Naive B cell (primary cell): Measurements from ENCODE around the gene RB1. TPM values are rescaled to one million over a fixed set of nuclear protein-coding genes. Genes with fewer than 3 reads are reported as not detected.

Experiments
- ATAC-seq, 2 donors: fragments of 150-1000 bp; cut with Tn5 transposase; 2 replicates each; pipeline ENCODE4 v1.10.0; 2021; ENCODE audit warnings: low read depth in 2 of 2, mild to moderate bottlenecking in 2 of 2, moderate library complexity in 2 of 2
- DNase-seq: peaks from one replicate; pipeline ENCODE4 v3.0.0; 2022
- H3K27ac Mint-ChIP-seq, 6 donors: one replicate each; pipeline ENCODE4 v1.8.0; 2020 to 2022; ENCODE audit warnings: mild to moderate bottlenecking in 6 of 6, mixed read lengths in 6 of 6, moderate library complexity in 5 of 6, inconsistent platforms in 2 of 6
- H3K27me3 Mint-ChIP-seq, 3 donors: one replicate each; pipeline ENCODE4 v1.8.0; 2021 to 2022; ENCODE audit warnings: mixed read lengths in 3 of 3, mild to moderate bottlenecking in 1 of 3
- H3K36me3 Mint-ChIP-seq, 2 donors: one replicate each; pipeline ENCODE4 v1.8.0; 2020 to 2022; ENCODE audit warnings: mixed read lengths in 2 of 2, inconsistent platforms in 1 of 2, mild to moderate bottlenecking in 1 of 2
- H3K4me1 Mint-ChIP-seq, 3 donors: one replicate each; pipeline ENCODE4 v1.8.0; 2020 to 2022; ENCODE audit warnings: mixed read lengths in 3 of 3, inconsistent platforms in 1 of 3, mild to moderate bottlenecking in 1 of 3, moderate library complexity in 1 of 3
- H3K4me3 Mint-ChIP-seq, 8 donors: one replicate each; pipeline ENCODE4 v1.8.0; 2020 to 2022; ENCODE audit warnings: mild to moderate bottlenecking in 8 of 8, mixed read lengths in 8 of 8, moderate library complexity in 8 of 8, inconsistent platforms in 2 of 8
- H3K9me3 Mint-ChIP-seq, 7 donors: one replicate each; pipeline ENCODE4 v1.8.0; 2020 to 2022; ENCODE audit warnings: mixed read lengths in 7 of 7, mild to moderate bottlenecking in 5 of 7, inconsistent platforms in 2 of 7, moderate library complexity in 1 of 7
- polyA plus RNA-seq, 6 donors: library from polyadenylated mRNA; unstranded; fragments of 300-500 nt; fragmentation: Illumina TruSeq; gene quantifications; one replicate each; pipeline ENCODE4 v1.2.3, GENCODE V29; 2021; ENCODE audit warnings: low read depth in 6 of 6

The RB1 gene
- polyA plus RNA-seq, 6 donors from 2014 or later, result 68.0 to 99.7 (median 80.5) TPM

- no peak overlapping the region for H3K4me3 Mint-ChIP-seq
- H3K27me3 Mint-ChIP-seq, result no peaks in the 10 kb centered on the region
- DNase-seq (no peak), ATAC-seq (no peak)
- peaks cover 0 to 5% (median 0%) of the 10 kb centered on the region in 7 donors for H3K9me3 Mint-ChIP-seq
- peaks cover 39 to 49% (median 48%) of the 10 kb centered on the region in 3 donors for H3K4me1 Mint-ChIP-seq
- peaks cover 9 to 13% of the 10 kb centered on the region in 2 donors for H3K36me3 Mint-ChIP-seq
- H3K27ac Mint-ChIP-seq, result peak overlapping the region in 1 of 6 donors; percentile 9
Measured at GRCh38 chr13:48268019-48268418, 35.5 kb upstream of the RB1 start.

DNA sequence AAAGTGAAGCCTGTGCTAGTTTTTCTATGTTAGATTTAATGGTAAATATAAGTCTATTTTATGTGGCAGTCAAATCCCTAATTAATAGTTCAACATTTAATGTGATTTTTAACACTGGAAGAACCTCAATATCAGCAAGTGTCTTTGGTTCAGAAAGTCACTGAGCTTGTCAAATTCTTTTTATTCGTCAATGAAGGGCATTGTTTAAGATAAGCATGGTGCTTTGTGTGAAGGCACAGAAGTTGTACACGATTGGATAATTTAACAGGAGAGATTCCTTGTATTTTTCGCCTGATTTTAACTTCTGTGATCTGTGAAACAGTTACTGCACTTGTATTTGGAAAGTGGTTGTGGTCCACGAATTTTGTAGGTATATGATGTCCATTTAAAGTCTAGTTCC is 30.2 kb upstream of the RB1 start:
- Mint-ChIP-seq H3K27me3 (no peaks in the 10 kb centered on the region), H3K36me3 (peaks cover 9 to 13% of the 10 kb centered on the region in 2 donors), H3K4me3 (no peak overlapping the region), H3K9me3 (peaks cover 0 to 5% (median 0%) of the 10 kb centered on the region in 7 donors), H3K4me1 (peaks cover 13 to 17% (median 15%) of the 10 kb centered on the region in 3 donors), H3K27ac (no peak overlapping the region)
- DNase-seq (no peak), ATAC-seq (no peak)

GRCh38 chr13:48275507-48275906 is 28.0 kb upstream of the RB1 start:
- H3K27ac Mint-ChIP-seq, result peak overlapping the region in 1 of 6 donors; percentile 69
- H3K36me3 Mint-ChIP-seq, result no peaks in the 10 kb centered on the region

DNA sequence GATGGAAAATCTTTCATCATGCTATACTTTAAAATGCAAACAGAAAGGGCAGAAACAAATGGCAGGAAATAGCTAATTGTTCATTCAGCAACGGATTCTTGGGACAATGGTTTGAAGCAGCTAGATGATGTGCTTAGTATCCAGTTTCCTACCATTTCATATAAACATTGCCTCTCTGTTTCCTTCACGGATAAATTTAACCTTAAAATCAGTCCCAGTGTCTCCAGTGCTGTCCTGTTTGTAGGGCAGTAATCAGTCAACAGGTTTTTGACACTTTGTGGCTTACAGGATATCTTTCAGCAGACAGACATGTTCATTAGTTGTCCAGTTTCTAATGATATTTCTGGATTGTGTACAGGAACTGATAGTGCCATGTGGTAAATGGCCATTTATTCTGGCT is 24.7 kb upstream of the RB1 start:
- Mint-ChIP-seq H3K9me3 (peaks cover 0 to 2% (median 0%) of the 10 kb centered on the region in 7 donors), H3K4me1 (peaks cover 9 to 12% (median 9%) of the 10 kb centered on the region in 3 donors), H3K27ac (peak overlapping the region in 1 of 6 donors; percentile 35), H3K27me3 (no peaks in the 10 kb centered on the region), H3K4me3 (no peak overlapping the region), H3K36me3 (no peaks in the 10 kb centered on the region)
- no peak for ATAC-seq
- DNase-seq, result no peak

More at GRCh38 chr13:48275507-48275906, 28.0 kb upstream of the RB1 start:
- ATAC-seq, result no peak
- H3K4me3 Mint-ChIP-seq, result no peak overlapping the region
- DNase-seq, result no peak
- peaks cover 7 to 9% (median 8%) of the 10 kb centered on the region in 3 donors for H3K4me1 Mint-ChIP-seq
- H3K27me3 Mint-ChIP-seq, result no peaks in the 10 kb centered on the region
- H3K9me3 Mint-ChIP-seq, result no peaks in the 10 kb centered on the region

- ATAC-seq (no peak), DNase-seq (no peak)
- peaks cover 0 to 8% of the 10 kb centered on the region in 2 donors for H3K36me3 Mint-ChIP-seq
- peaks cover 22 to 28% (median 26%) of the 10 kb centered on the region in 3 donors for H3K4me1 Mint-ChIP-seq
- peaks cover 0 to 4% (median 0%) of the 10 kb centered on the region in 7 donors for H3K9me3 Mint-ChIP-seq
- no peak overlapping the region for H3K4me3 Mint-ChIP-seq
- no peaks in the 10 kb centered on the region for H3K27me3 Mint-ChIP-seq
- no peak overlapping the region for H3K27ac Mint-ChIP-seq
Measured at GRCh38 chr13:48281556-48281955, 22.0 kb upstream of the RB1 start.

GRCh38 chr13:48291730-48292129 is 11.8 kb upstream of the RB1 start:
- H3K27me3 Mint-ChIP-seq, result no peaks in the 10 kb centered on the region
- H3K4me3 Mint-ChIP-seq, result no peak overlapping the region
- ATAC-seq (no peak), DNase-seq (no peak)
- no peaks in the 10 kb centered on the region for H3K9me3 Mint-ChIP-seq
- H3K4me1 Mint-ChIP-seq, result peaks cover 11 to 23% (median 15%) of the 10 kb centered on the region in 3 donors
- H3K27ac Mint-ChIP-seq, result no peak overlapping the region
- no peaks in the 10 kb centered on the region for H3K36me3 Mint-ChIP-seq

GRCh38 chr13:48292650-48293049 is 10.9 kb upstream of the RB1 start:
- Mint-ChIP-seq H3K4me3 (no peak overlapping the region), H3K27ac (peak overlapping the region in 1 of 6 donors; percentile 61), H3K4me1 (peaks cover 6 to 17% (median 7%) of the 10 kb centered on the region in 3 donors), H3K36me3 (no peaks in the 10 kb centered on the region), H3K9me3 (no peaks in the 10 kb centered on the region), H3K27me3 (no peaks in the 10 kb centered on the region)
- no peak for DNase-seq
- ATAC-seq, result no peak

DNA sequence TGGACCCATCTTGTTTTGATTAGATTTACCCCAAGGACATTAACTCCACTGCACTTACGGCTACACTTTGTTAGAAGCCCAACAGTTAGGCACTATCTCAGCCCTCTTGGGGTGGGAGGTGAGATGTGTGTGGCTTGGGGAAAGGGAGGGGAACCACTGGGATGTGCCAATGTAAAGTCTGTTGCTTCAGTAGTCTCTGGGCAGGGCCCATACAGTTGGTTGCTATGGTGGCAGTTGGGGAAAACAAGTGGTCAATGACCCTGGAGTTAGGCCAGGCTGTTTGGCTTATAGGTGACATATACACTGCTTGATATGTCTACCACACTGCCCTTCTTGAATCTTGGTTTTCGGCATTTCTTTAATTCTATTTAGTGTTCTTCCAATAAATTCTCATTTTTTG is 8.9 kb upstream of the RB1 start:
- Mint-ChIP-seq H3K27ac (no peak overlapping the region), H3K4me1 (peaks cover 6 to 11% (median 10%) of the 10 kb centered on the region in 3 donors), H3K4me3 (no peak overlapping the region), H3K9me3 (no peaks in the 10 kb centered on the region), H3K27me3 (no peaks in the 10 kb centered on the region), H3K36me3 (no peaks in the 10 kb centered on the region)
- no peak for DNase-seq
- ATAC-seq, result no peak

- Mint-ChIP-seq H3K9me3 (no peaks in the 10 kb centered on the region), H3K36me3 (no peaks in the 10 kb centered on the region), H3K4me1 (peaks cover 6 to 12% (median 11%) of the 10 kb centered on the region in 3 donors), H3K4me3 (no peak overlapping the region), H3K27ac (no peak overlapping the region), H3K27me3 (no peaks in the 10 kb centered on the region)
- DNase-seq (no peak), ATAC-seq (no peak)
Measured at GRCh38 chr13:48295271-48295670, 8.3 kb upstream of the RB1 start.

DNA sequence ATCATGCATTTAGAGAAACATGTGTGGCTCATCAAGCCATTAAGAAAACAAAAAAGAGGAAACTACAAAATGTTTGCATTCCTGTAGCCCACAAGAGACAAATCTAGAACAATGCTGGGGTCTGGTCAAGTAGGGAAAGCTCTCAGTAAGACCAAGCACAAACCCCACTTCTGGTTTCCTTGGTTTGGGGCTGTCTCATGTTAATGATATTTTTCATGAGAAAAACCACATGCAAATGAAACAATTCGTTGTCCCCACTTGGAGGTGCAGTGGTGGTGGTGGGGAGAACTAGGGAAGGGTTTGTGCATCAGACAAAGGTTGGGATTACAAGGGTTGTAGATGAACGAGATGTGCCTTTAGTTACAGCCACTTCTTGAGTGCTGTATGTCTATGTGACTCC is 7.0 kb upstream of the RB1 start:
- Mint-ChIP-seq H3K27me3 (no peaks in the 10 kb centered on the region), H3K4me1 (peaks cover 6 to 12% (median 11%) of the 10 kb centered on the region in 3 donors), H3K36me3 (no peaks in the 10 kb centered on the region), H3K4me3 (no peak overlapping the region), H3K27ac (peak overlapping the region in 2 of 6 donors; percentile 9 to 83), H3K9me3 (no peaks in the 10 kb centered on the region)
- DNase-seq (no peak), ATAC-seq (no peak)

- ATAC-seq (no peak), DNase-seq (no peak)
- Mint-ChIP-seq H3K4me3 (no peak overlapping the region), H3K27ac (peak overlapping the region in 1 of 6 donors; percentile 83), H3K36me3 (no peaks in the 10 kb centered on the region), H3K27me3 (no peaks in the 10 kb centered on the region), H3K4me1 (peaks cover 6 to 12% (median 11%) of the 10 kb centered on the region in 3 donors), H3K9me3 (no peaks in the 10 kb centered on the region)
Measured at GRCh38 chr13:48297131-48297786, 6.3 kb upstream of the RB1 start.

DNA sequence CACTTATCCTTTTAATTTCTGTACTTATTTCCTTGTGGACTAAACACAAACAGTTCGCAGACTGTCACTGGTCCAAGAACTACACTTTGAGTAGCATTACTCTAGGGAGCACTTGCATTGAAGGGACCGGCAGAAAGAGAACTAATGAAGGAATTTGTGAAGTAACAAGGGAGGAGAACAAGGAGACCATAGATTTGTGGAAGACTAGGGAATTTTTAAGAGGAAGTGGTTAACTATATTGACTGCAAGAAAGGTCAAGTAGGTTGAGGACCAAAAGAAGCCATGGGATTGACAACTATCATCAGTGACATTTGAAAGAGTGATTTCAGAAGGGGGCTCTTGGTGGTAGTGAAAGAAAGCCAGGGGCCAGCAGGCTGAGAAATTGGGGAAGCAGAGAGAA is 4.0 kb upstream of the RB1 start:
- Mint-ChIP-seq H3K27me3 (no peaks in the 10 kb centered on the region), H3K27ac (peak overlapping the region in 1 of 6 donors; percentile 64), H3K4me1 (peaks cover 19 to 20% (median 20%) of the 10 kb centered on the region in 3 donors), H3K36me3 (peaks cover 4% of the 10 kb centered on the region in 2 donors), H3K9me3 (peaks cover 0 to 4% (median 3%) of the 10 kb centered on the region in 7 donors), H3K4me3 (peak overlapping the region in 2 of 8 donors; percentile 14 to 62)
- DNase-seq (no peak), ATAC-seq (no peak)

GRCh38 chr13:48302871-48303358 is 636 bp upstream of the RB1 start:
- H3K27me3 Mint-ChIP-seq, result no peaks in the 10 kb centered on the region
- H3K4me3 Mint-ChIP-seq, result peak overlapping the region; percentile 94 to 100 (median 98)
- peaks cover 15 to 16% of the 10 kb centered on the region in 2 donors for H3K36me3 Mint-ChIP-seq
- peaks cover 24 to 27% (median 25%) of the 10 kb centered on the region in 3 donors for H3K4me1 Mint-ChIP-seq
- no peak for DNase-seq
- peak overlapping the region; percentile 100 for H3K27ac Mint-ChIP-seq
- peaks cover 0 to 16% (median 13%) of the 10 kb centered on the region in 7 donors for H3K9me3 Mint-ChIP-seq
- ATAC-seq, result no peak
